IMR-90 (cell line): Measurements from ENCODE around the gene DIP2C. TPM values are rescaled to one million over a fixed set of nuclear protein-coding genes. Genes with fewer than 3 reads are reported as not detected.

ENCODE experiments used
- ATAC-seq: fragments of 200-7000 bp; cut with Tn5 transposase; 2 replicates; pipeline ENCODE4 v1.9.1; 2020; ENCODE audit warnings: low read depth, mild to moderate bottlenecking, moderate library complexity
- BruUV-seq: library from RNA; stranded (reverse); fragments of 400-500 nt; replicated peaks from 2 replicates; lab custom pipeline; 2021; lab: Mats Ljungman, UMichigan
- CTCF ChIA-PET: fragments of 300-600 bp; formaldehyde crosslinking; extraction: SDS; loops from one replicate; lab custom pipeline; 2021; ENCODE audit warnings: antibody characterized with exemption; lab: Yijun Ruan, JAX
- POLR2A ChIA-PET: fragments of 300-600 bp; sonication (Branson Sonifier 250); formaldehyde crosslinking; loops from one replicate; lab custom pipeline; 2022; ENCODE audit warnings: antibody characterized with exemption; ENCODE audit not compliant: unreplicated experiment; lab: Charles Lee
- DNase-seq: peaks from one replicate; pipeline ENCODE4 v3.0.0; 2013
- H2AFZ ChIP-seq: replicated peaks from 2 replicates; pipeline ENCODE3; 2013; ENCODE audit warnings: low read length, mild to moderate bottlenecking; ENCODE audit not compliant: poor library complexity
- H2AK5ac ChIP-seq: 2 replicates; pipeline ENCODE4 v1.6.1; 2013; ENCODE audit warnings: low read depth, low read length, inconsistent platforms
- H2AK9ac ChIP-seq: replicated peaks from 2 replicates; pipeline ENCODE3; 2013; ENCODE audit warnings: mild to moderate bottlenecking, low read depth, low read length, moderate library complexity; ENCODE audit not compliant: poor library complexity
- H2BK120ac ChIP-seq: 2 replicates; pipeline ENCODE4 v1.6.1; 2013; ENCODE audit warnings: low read depth, low read length, inconsistent platforms
- H2BK15ac ChIP-seq: 3 replicates; pipeline ENCODE4 v1.6.1; 2013; ENCODE audit warnings: low read depth, low read length, inconsistent platforms
- H2BK20ac ChIP-seq: 2 replicates; pipeline ENCODE4 v1.6.1; 2013; ENCODE audit warnings: low read depth, mild to moderate bottlenecking, inconsistent platforms, low read length, moderate library complexity
- H2BK5ac ChIP-seq: 2 replicates; pipeline ENCODE4 v1.6.1; 2013; ENCODE audit warnings: mild to moderate bottlenecking, low read depth, low read length, inconsistent platforms; ENCODE audit not compliant: poor library complexity, severe bottlenecking
- H3K14ac ChIP-seq: replicated peaks from 2 replicates; pipeline ENCODE4 v1.6.1; 2013; ENCODE audit warnings: low read depth, low read length, inconsistent platforms
- H3K18ac ChIP-seq: 2 replicates; pipeline ENCODE4 v1.6.1; 2013; ENCODE audit warnings: low read depth, low read length, control low read depth
- H3K23ac ChIP-seq: 2 replicates; pipeline ENCODE4 v1.6.1; 2013; ENCODE audit warnings: low read depth, low read length, inconsistent platforms
- H3K27ac ChIP-seq: 2 replicates; pipeline ENCODE4 v1.5.1; 2013; ENCODE audit warnings: mild to moderate bottlenecking, control low read depth, low read length; ENCODE audit not compliant: insufficient read depth
- H3K27me3 ChIP-seq: 2 replicates; pipeline ENCODE4 v1.6.1; 2013; ENCODE audit warnings: low read length; ENCODE audit not compliant: control insufficient read depth, insufficient read depth
- H3K36me3 ChIP-seq: 2 replicates; pipeline ENCODE4 v1.6.1; 2013; ENCODE audit warnings: low read length, mixed read lengths; ENCODE audit not compliant: control insufficient read depth, insufficient read depth
- H3K4ac ChIP-seq: 2 replicates; pipeline ENCODE4 v1.6.1; 2013; ENCODE audit warnings: low read depth, low read length, inconsistent platforms
- H3K4me1 ChIP-seq: 2 replicates; pipeline ENCODE4 v1.6.1; 2013; ENCODE audit warnings: low read length, mixed read lengths; ENCODE audit not compliant: control insufficient read depth, insufficient read depth
- H3K4me2 ChIP-seq: 2 replicates; pipeline ENCODE4 v1.6.1; 2013; ENCODE audit warnings: low read depth, mild to moderate bottlenecking, control low read depth, low read length, moderate library complexity
- H3K4me3 ChIP-seq: 2 replicates; pipeline ENCODE4 v1.5.1; 2013; ENCODE audit warnings: low read depth, mild to moderate bottlenecking, control low read depth, low read length, moderate library complexity; ENCODE audit not compliant: insufficient read depth
- H3K56ac ChIP-seq: 2 replicates; pipeline ENCODE4 v1.6.1; 2013; ENCODE audit warnings: low read length, inconsistent platforms; ENCODE audit not compliant: insufficient read depth; ENCODE audit errors: extremely low read depth
- H3K79me1 ChIP-seq, 2 experiments: 2 replicates each; pipeline ENCODE4 v1.6.1; 2013; ENCODE audit warnings: low read length in 2 of 2, inconsistent platforms in 1 of 2, low read depth in 1 of 2
- H3K9ac ChIP-seq: 2 replicates; pipeline ENCODE4 v1.6.1; 2013; ENCODE audit warnings: low read depth, low read length, control low read depth
- H3K9me1 ChIP-seq: 2 replicates; pipeline ENCODE4 v1.6.1; 2013; ENCODE audit warnings: low read length, inconsistent platforms; ENCODE audit not compliant: insufficient read depth
- H3K9me3 ChIP-seq: 2 replicates; pipeline ENCODE4 v1.6.1; 2013; ENCODE audit warnings: low read length; ENCODE audit not compliant: control insufficient read depth, insufficient read depth
- H4K20me1 ChIP-seq: 2 replicates; pipeline ENCODE4 v1.6.1; 2013; ENCODE audit warnings: low read length, inconsistent platforms; ENCODE audit not compliant: insufficient read depth
- H4K5ac ChIP-seq: 2 replicates; pipeline ENCODE4 v1.6.1; 2013; ENCODE audit warnings: mild to moderate bottlenecking, low read depth, low read length, control low read depth
- H4K8ac ChIP-seq, 2 experiments: 2 replicates each; pipeline ENCODE4 v1.6.1; 2013; ENCODE audit warnings: low read depth in 2 of 2, low read length in 2 of 2, control low read depth in 1 of 2, inconsistent platforms in 1 of 2
- H4K91ac ChIP-seq: 2 replicates; pipeline ENCODE4 v1.6.1; 2013; ENCODE audit warnings: low read depth, low read length, inconsistent platforms; ENCODE audit not compliant: insufficient read depth
- BHLHE40 ChIP-seq: fragments of 150-350 bp; IDR thresholded peaks from 2 replicates; pipeline ENCODE4 v1.6.1; 2016; ENCODE audit warnings: mild to moderate bottlenecking, low read depth, low read length
- CEBPB ChIP-seq: IDR thresholded peaks from 2 replicates; pipeline ENCODE4 v1.6.1; 2012; ENCODE audit warnings: low read depth, low read length, improper control_type of control experiment
- CHD1 ChIP-seq: IDR thresholded peaks from 2 replicates; pipeline ENCODE4 v1.6.1; 2012; ENCODE audit warnings: low read depth, low read length, improper control_type of control experiment
- CTCF ChIP-seq: conservative IDR thresholded peaks from 2 replicates; pipeline ENCODE4 v1.5.1; 2012; ENCODE audit warnings: mild to moderate bottlenecking, low read depth, low read length, improper control_type of control experiment
- ELK1 ChIP-seq: fragments of 150-350 bp; IDR thresholded peaks from 2 replicates; pipeline ENCODE4 v1.6.1; 2016; ENCODE audit warnings: low read depth, mild to moderate bottlenecking, low read length, moderate library complexity, borderline replicate concordance
- FOS ChIP-seq: fragments of 150-350 bp; IDR thresholded peaks from 2 replicates; pipeline ENCODE4 v1.6.1; 2016; ENCODE audit warnings: low read depth, low read length
- MAFK ChIP-seq: IDR thresholded peaks from 2 replicates; pipeline ENCODE4 v1.6.1; 2012; ENCODE audit warnings: low read depth, low read length, improper control_type of control experiment
- MAZ ChIP-seq: IDR thresholded peaks from 2 replicates; pipeline ENCODE4 v1.6.1; 2012; ENCODE audit warnings: low read depth, mild to moderate bottlenecking, low read length, improper control_type of control experiment, moderate library complexity, borderline replicate concordance
- MXI1 ChIP-seq: IDR thresholded peaks from 2 replicates; pipeline ENCODE4 v1.6.1; 2012; ENCODE audit warnings: low read depth, mild to moderate bottlenecking, low read length, moderate library complexity, borderline replicate concordance
- NFE2L2 ChIP-seq: fragments of 150-350 bp; IDR thresholded peaks from 2 replicates; pipeline ENCODE4 v1.6.1; 2016; ENCODE audit warnings: low read depth, mild to moderate bottlenecking, low read length
- POLR2A ChIP-seq: IDR thresholded peaks from 2 replicates; pipeline ENCODE4 v1.6.1; 2012; ENCODE audit warnings: mild to moderate bottlenecking, low read depth, low read length
- RAD21 ChIP-seq: IDR thresholded peaks from 2 replicates; pipeline ENCODE4 v1.6.1; 2012; ENCODE audit warnings: low read length, improper control_type of control experiment
- RCOR1 ChIP-seq: IDR thresholded peaks from 2 replicates; pipeline ENCODE4 v1.6.1; 2012; ENCODE audit warnings: mild to moderate bottlenecking, low read length, improper control_type of control experiment; ENCODE audit not compliant: insufficient replicate concordance
- RFX5 ChIP-seq: IDR thresholded peaks from 2 replicates; pipeline ENCODE4 v1.8.0; 2012; ENCODE audit warnings: low read depth, mild to moderate bottlenecking, low read length, moderate library complexity
- SMC3 ChIP-seq: fragments of 150-350 bp; IDR thresholded peaks from 2 replicates; pipeline ENCODE4 v1.6.1; 2016; ENCODE audit warnings: low read depth, mild to moderate bottlenecking, antibody characterized with exemption, low read length, moderate library complexity
- USF2 ChIP-seq: fragments of 150-350 bp; IDR thresholded peaks from 2 replicates; pipeline ENCODE4 v1.6.1; 2017; ENCODE audit warnings: mild to moderate bottlenecking, antibody characterized with exemption, low read length, low read depth
- WGBS, 2 experiments: methylation state at CpG; one replicate each; pipeline versions ENCODE4 v1.1.5 to v1.1.7; 2013; ENCODE audit warnings: missing lambda C conversion rate in 2 of 2; ENCODE audit not compliant: insufficient read length in 1 of 2; ENCODE audit errors: extremely low coverage in 2 of 2; 5-methylcytosine and 5-hydroxymethylcytosine counted together
- dilution Hi-C: fragments of 300-500 bp; cut with HindIII; formaldehyde crosslinking; loops from one replicate; pipeline ENCODE4 v1.14.3; 2018; ENCODE audit warnings: low sequenced_read_pairs; ENCODE audit not compliant: unreplicated experiment
- in situ Hi-C: fragments of 300-500 bp; cut with MboI; formaldehyde crosslinking; loops from 3 replicates; pipeline ENCODE4 v1.14.3; 2019; ENCODE audit warnings: low sequenced_read_pairs, inconsistent platforms, mixed read lengths
- intact Hi-C: fragments of 100-400 bp; cut with micrococcal nuclease; formaldehyde crosslinking; loops from 2 replicates; pipeline ENCODE4 v1.10.0; 2022
- polyA plus RNA-seq, 3 experiments: library from polyadenylated mRNA; depleted of rRNA; stranded (reverse); fragments of >200 nt; gene quantifications; 2 replicates each; pipeline ENCODE4 v1.2.3, GENCODE V29; 2012; ENCODE audit warnings: low replicate concordance in 1 of 3
- total RNA-seq: library from RNA; depleted of rRNA; stranded (reverse); fragments of >200 nt; gene quantifications from 2 replicates; pipeline ENCODE4 v1.2.3, GENCODE V29; 2012

The DIP2C gene
- total and polyA plus RNA-seq, 2 of the 4 experiments (the other 2 are of a cell fraction) = 8.6 to 17.3 TPM

GRCh38 chr10:623014-623413 lies 66.5 kb downstream of the DIP2C start:
- H3K27me3 ChIP-seq = no peaks in the 10 kb centered on the region
- BruUV-seq = no TSS peak
- no peak overlapping the region for H2BK15ac ChIP-seq
- no peak overlapping the region for H4K5ac ChIP-seq
- no peak overlapping the region for H2BK5ac ChIP-seq
- no peak overlapping the region for H2BK20ac ChIP-seq
- no peak overlapping the region for H3K27ac ChIP-seq
- WGBS, 2 experiments = 94% methylated on average over 7 of the region's 19 CpGs; no CpG with 5 or more reads in 1 of the 2 experiments
- ATAC-seq (no peak), DNase-seq (no peak)
- intact Hi-C loops (no loop called here), in situ Hi-C loops (no loop called here), dilution Hi-C loops (no loop called here)
- no peak for TF ChIP-seq NFE2L2
- no peak for TF ChIP-seq CHD1
- no peak for TF ChIP-seq ELK1
- TF ChIP-seq MAFK = no peak
- TF ChIP-seq FOS = no peak
- no peak for TF ChIP-seq RAD21
- no peak for TF ChIP-seq SMC3
- TF ChIP-seq BHLHE40 = no peak
- TF ChIP-seq RFX5 = no peak
- no peak for TF ChIP-seq CEBPB
- TF ChIP-seq USF2 = no peak
- TF ChIP-seq CTCF = no peak
- TF ChIP-seq POLR2A = no peak
- TF ChIP-seq MXI1 = no peak
- TF ChIP-seq MAZ = no peak
- TF ChIP-seq RCOR1 = no peak
- 0 out of 2 replicates have a peak overlapping the region, but pooled peaks have one; percentile 24 for H3K14ac ChIP-seq
- H3K4me2 ChIP-seq = no peak overlapping the region
- H3K9me1 ChIP-seq = peaks cover 31% of the 10 kb centered on the region
- H4K20me1 ChIP-seq = peaks cover 74% of the 10 kb centered on the region
- H4K91ac ChIP-seq = no peak overlapping the region
- no peaks in the 10 kb centered on the region for H3K9me3 ChIP-seq
- no peak overlapping the region for H3K9ac ChIP-seq
- H2BK120ac ChIP-seq = no peak overlapping the region
- no peak overlapping the region for H3K23ac ChIP-seq
- H2AFZ ChIP-seq = no peak overlapping the region
- H3K4me3 ChIP-seq = no peak overlapping the region
- H3K56ac ChIP-seq = no peak overlapping the region
- H3K4me1 ChIP-seq = peaks cover 35% of the 10 kb centered on the region
- peak overlapping the region; percentile 14; the same call in 1 of the 2 replicates for H2AK5ac ChIP-seq
- H3K79me1 ChIP-seq = peaks cover 37 to 98% of the 10 kb centered on the region in 2 experiments
- H3K36me3 ChIP-seq = peaks cover 2% of the 10 kb centered on the region; the same call in 1 of the 2 replicates
- no peak overlapping the region for H2AK9ac ChIP-seq
- H3K18ac ChIP-seq = no peak overlapping the region
- no peak overlapping the region; the same call in 1 of the 2 replicates for H3K4ac ChIP-seq
- POLR2A ChIA-PET = no interaction called here
- CTCF ChIA-PET = no interaction called here
- no peak overlapping the region for H4K8ac ChIP-seq
